Measurements from ENCODE around the gene AKR1B1.

DNA sequence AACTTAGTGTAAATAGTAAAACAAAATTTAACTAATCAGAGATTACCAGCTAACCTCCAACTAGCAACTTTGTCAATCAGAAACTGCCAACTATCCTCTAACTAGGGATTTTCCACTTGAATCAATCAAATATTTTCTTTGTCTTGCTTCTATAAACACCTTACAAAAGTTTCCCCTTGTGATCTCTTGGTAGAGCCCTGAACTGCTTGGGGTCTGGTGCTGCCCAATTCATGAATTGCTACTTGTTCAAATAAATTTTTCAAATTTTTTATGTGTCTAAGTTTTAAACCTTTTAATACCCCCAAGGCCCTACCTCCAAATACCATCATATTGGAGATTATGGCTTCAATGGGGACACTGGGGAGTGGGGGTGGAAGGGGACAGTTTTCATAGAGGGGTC lies 24.0 kb upstream of the AKR1B1 start:
- no peak for TF ChIP-seq ZNF274 (IDR thresholded peaks at IDR 0.05; ENCODE audit: low read length)
- TF ChIP-seq ZNF274 (tag by site-specific recombination; IDR thresholded peaks at IDR 0.05; ENCODE audit: borderline replicate concordance): no peak
- TF ChIP-seq SP2 (tag by site-specific recombination; IDR thresholded peaks at IDR 0.05): no peak
- TF ChIP-seq ZNF629 (tag by site-specific recombination; IDR thresholded peaks at IDR 0.05): no peak
- TF ChIP-seq, protein P1, sequence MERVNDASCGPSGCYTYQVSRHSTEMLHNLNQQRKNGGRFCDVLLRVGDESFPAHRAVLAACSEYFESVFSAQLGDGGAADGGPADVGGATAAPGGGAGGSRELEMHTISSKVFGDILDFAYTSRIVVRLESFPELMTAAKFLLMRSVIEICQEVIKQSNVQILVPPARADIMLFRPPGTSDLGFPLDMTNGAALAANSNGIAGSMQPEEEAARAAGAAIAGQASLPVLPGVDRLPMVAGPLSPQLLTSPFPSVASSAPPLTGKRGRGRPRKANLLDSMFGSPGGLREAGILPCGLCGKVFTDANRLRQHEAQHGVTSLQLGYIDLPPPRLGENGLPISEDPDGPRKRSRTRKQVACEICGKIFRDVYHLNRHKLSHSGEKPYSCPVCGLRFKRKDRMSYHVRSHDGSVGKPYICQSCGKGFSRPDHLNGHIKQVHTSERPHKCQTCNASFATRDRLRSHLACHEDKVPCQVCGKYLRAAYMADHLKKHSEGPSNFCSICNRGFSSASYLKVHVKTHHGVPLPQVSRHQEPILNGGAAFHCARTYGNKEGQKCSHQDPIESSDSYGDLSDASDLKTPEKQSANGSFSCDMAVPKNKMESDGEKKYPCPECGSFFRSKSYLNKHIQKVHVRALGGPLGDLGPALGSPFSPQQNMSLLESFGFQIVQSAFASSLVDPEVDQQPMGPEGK (tag by site-specific recombination; IDR thresholded peaks at IDR 0.05): no peak
- TF ChIP-seq, protein P2, sequence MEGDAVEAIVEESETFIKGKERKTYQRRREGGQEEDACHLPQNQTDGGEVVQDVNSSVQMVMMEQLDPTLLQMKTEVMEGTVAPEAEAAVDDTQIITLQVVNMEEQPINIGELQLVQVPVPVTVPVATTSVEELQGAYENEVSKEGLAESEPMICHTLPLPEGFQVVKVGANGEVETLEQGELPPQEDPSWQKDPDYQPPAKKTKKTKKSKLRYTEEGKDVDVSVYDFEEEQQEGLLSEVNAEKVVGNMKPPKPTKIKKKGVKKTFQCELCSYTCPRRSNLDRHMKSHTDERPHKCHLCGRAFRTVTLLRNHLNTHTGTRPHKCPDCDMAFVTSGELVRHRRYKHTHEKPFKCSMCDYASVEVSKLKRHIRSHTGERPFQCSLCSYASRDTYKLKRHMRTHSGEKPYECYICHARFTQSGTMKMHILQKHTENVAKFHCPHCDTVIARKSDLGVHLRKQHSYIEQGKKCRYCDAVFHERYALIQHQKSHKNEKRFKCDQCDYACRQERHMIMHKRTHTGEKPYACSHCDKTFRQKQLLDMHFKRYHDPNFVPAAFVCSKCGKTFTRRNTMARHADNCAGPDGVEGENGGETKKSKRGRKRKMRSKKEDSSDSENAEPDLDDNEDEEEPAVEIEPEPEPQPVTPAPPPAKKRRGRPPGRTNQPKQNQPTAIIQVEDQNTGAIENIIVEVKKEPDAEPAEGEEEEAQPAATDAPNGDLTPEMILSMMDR (tag by site-specific recombination; IDR thresholded peaks at IDR 0.05): no peak
- TF ChIP-seq ZNF701 (tag by site-specific recombination; IDR thresholded peaks at IDR 0.05): no peak
- TF ChIP-seq, protein P3, sequence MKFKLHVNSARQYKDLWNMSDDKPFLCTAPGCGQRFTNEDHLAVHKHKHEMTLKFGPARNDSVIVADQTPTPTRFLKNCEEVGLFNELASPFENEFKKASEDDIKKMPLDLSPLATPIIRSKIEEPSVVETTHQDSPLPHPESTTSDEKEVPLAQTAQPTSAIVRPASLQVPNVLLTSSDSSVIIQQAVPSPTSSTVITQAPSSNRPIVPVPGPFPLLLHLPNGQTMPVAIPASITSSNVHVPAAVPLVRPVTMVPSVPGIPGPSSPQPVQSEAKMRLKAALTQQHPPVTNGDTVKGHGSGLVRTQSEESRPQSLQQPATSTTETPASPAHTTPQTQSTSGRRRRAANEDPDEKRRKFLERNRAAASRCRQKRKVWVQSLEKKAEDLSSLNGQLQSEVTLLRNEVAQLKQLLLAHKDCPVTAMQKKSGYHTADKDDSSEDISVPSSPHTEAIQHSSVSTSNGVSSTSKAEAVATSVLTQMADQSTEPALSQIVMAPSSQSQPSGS (tag by site-specific recombination; IDR thresholded peaks at IDR 0.05; ENCODE audit: low read depth): no peak
- TF ChIP-seq ZEB2 (tag by site-specific recombination; IDR thresholded peaks at IDR 0.05): no peak
- TF ChIP-seq, protein P4, sequence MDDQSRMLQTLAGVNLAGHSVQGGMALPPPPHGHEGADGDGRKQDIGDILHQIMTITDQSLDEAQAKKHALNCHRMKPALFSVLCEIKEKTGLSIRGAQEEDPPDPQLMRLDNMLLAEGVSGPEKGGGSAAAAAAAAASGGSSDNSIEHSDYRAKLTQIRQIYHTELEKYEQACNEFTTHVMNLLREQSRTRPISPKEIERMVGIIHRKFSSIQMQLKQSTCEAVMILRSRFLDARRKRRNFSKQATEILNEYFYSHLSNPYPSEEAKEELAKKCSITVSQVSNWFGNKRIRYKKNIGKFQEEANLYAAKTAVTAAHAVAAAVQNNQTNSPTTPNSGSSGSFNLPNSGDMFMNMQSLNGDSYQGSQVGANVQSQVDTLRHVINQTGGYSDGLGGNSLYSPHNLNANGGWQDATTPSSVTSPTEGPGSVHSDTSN (CRISPR knock-in tag; IDR thresholded peaks at IDR 0.05): no peak
- no peak for TF ChIP-seq SP7 (tag by site-specific recombination; IDR thresholded peaks at IDR 0.05)
- no peak for TF ChIP-seq ZNF670 (tag by site-specific recombination; IDR thresholded peaks at IDR 0.05; ENCODE audit: low read depth)
